Pons (tissue), 1 donor: ENCODE data around the gene TFPI.
"Not testable (repeated sequence)": the region's sequence is repeated elsewhere in the genome, so short reads cannot be mapped to it uniquely, and the experiment has no call there.

Experiments
- DNase-seq: peaks from one replicate; pipeline ENCODE4 v3.0.0-alpha.2; 2016; ENCODE audit warnings: low spot score

TFPI gene

DNA sequence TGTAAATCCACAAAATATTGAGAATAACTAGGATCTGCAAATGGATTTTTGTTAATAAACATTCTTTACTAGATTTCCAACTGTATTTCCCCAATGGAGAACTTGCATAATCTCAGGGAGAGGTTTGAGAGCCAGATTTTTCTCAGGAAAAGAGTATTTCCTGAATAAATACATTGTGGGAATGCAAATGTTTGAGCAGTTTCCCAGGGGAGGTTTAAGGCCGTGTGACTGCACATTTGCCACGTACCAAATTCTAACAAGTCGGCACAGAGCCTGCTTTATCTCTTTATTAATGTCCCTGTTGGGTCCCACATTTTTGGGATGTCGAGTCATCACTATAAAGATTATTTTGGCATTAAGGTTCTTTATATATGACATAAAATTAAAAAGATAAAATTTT lies 27.0 kb downstream of the TFPI start:
- no peak for DNase-seq

DNA sequence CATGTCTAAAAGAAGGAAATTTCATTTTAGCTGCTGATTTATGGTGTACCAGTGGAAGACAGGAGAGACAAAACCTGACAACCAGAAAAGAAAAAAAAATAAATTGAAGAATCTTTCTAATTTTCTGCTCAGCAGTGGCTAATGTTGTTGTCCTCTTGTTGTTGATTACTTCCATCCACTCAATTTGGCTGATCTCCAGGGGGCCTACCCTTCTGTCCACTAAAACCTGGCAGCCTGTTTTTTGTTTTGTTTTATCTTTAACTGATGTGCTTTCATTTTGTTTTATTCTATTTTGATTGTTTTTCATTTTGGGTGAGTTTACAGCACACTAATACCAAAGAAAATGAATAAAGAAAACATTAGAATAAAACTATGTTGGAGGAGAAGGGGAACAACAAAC lies 27.4 kb downstream of the TFPI start:
- DNase-seq: no peak

- DNase-seq: no peak
These were observed 28.9 kb downstream of the TFPI start for GRCh38 chr2:187525163-187525900.

DNA sequence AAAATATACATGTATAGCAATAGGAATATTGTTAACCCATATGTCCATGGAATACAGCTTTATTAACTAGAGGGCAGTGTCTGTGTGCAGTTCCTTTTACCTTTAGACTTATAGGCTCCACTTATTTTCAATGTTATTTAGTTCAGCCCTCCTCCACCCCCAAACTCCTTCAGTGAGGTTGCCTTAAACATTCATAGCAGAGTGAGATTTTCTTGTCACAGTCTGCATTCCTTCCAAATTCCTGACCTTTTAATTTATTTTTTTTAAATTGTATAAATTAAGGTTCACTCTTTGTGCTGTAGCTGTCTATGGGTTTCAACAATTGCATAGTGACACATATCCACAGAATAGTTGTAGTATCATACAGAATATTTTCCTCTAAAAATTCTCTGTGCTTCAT lies 30.9 kb downstream of the TFPI start:
- DNase-seq: no peak

DNA sequence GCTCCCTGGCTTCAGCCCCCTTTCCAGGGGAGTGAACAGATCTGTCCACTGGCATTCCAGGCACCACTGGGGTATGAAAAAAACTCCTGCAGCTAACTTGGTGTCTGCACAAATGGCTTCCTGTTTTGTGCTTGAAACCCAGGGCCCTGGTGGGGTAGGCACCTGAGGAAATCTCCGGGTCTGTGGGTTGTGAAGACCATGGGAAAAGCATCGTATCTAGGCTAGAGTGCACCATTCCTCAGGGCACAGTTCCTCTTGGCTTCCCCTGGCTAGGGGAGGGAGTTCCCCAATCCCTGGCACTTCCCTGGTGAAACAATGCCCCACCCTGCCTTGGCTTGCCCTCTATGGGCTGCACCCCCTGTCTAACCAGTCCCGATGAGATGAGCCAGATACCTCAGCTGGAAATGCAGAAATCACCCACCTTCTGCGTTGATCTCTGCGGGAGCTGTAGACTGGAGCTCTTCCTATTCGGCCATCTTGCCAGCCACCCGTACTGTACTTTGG lies 34.1 kb downstream of the TFPI start:
- no peak for DNase-seq

DNA sequence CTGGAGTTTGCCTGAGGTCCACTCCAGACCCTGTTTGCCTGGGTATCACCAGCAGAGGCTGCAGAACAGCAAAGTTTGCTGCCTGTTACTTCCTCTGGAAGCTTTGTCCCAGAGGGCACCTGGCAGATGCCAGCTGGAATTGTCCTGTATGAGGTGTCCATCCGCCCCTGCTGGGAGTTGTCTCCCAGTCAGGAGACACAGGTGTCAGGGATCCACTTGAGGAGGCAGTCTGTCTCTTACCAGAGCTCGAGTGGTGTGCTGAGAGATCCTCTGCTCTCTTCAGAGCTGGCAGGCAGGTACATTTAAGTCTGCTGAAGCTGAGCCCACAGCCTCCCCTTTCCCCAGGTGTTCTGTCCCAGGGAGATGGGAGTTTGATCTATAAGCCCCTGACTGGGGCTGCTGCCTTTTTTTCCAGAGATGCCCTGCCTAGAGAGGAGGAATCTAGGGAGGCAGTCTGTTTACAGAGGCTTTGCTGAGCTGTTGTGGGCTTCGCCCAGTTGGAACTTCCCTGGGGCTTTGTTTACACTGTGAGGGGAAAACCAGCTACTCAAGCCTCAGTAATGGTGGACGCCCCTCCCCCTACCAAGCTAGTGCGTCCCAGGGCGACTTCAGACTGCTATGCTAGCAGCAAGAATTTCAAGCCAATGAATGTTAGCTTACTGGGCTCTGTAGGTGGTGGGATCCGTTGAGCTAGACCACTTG lies 34.7 kb downstream of the TFPI start:
- DNase-seq: no peak

DNA sequence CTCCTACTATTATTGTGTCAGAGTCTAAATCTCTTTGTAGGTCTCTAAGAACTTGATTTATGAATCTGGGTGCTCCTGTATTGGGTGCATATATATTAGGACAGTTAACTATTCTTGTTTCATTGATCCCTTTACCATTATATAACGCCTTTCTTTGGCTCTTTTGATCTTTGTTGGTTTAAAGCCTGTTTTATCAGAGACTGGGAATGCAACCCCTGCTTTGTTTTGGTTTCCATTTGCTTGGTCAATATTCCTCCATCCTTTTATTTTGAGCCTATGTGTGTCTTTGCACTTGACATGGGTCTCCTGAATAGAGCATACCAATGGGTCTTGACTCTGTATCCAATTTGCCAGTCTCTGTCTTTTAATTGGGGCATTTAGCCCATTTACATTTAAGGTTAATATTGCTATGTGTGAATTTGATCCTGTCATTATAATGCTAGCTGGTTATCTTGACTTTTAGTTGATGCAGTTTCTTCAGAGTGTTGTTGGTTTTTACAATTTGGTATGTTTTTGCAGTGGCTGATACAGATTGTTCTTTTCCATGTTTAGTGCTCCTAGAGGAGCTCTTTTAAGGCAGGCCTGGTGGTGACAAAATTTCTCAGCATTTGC lies 36.4 kb downstream of the TFPI start:
- DNase-seq: not testable (repeated sequence)

- not testable (repeated sequence) for DNase-seq
These were observed 37.4 kb downstream of the TFPI start for GRCh38 chr2:187516630-187517510.

- DNase-seq: no peak
These were observed 39.3 kb downstream of the TFPI start for GRCh38 chr2:187514930-187515329.

DNA sequence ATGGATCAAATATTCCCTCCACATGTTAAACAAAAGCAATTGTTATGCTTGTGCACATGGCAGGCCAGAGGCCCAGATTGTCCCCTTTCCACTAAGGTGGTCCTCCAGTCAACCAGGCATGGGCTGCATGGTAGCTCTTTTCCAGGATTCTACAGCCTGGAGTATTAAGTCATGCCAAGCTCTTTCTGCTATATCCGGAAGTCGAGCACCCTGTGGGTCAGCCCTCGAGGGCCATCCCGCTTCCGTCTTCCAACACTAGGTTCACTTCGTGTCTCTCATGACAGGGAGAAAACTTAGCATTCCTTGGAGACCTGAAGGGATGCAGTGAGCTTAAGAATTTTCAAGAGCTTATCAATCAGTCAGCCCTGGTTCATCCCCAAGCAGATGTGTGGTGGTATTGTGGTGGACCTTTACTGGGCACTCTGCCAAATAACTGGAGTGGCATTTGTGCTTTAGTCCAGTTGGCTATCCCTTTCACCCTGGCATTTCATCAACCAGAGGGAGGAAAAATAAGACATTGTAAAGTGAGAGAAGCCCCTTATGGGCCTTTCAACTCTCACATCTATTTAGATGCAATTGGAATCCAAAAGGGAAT lies 39.9 kb downstream of the TFPI start:
- not testable (repeated sequence) for DNase-seq

DNA sequence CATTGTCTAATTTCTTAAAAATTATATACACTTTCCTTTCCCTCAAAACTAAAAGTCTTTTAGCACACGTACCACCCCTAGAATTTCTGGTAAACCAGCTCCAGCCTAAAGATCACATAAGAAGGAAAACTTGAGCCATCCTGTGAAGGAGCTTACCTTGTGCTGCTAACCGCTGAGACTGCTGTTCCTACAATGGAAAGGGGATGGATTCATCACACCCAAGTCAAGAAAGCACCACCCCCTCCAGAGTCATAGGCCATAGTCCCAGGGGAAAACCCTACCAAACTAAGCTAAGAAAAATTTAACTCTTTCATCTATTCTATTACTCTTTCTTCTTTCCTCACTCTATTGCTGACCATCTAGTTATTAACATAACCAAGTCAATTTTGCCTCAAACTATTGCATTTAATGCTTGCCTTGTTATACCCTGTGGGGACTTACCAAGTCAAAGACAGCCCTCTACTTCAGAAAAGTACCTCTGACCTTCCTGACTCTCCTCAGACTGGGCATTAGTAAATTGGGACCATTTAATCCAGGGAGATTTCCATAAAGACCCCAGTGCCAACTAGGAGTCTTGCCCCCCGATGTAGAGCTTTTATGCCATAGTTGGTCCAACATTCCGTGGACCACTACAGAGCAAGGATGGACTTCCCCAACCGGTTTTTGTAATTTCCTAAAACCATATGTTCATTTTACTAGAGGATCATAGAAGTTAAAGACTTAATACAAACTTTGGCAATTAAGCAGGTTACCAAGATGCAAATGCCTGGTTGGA lies 40.6 kb downstream of the TFPI start:
- not testable (repeated sequence) for DNase-seq

DNA sequence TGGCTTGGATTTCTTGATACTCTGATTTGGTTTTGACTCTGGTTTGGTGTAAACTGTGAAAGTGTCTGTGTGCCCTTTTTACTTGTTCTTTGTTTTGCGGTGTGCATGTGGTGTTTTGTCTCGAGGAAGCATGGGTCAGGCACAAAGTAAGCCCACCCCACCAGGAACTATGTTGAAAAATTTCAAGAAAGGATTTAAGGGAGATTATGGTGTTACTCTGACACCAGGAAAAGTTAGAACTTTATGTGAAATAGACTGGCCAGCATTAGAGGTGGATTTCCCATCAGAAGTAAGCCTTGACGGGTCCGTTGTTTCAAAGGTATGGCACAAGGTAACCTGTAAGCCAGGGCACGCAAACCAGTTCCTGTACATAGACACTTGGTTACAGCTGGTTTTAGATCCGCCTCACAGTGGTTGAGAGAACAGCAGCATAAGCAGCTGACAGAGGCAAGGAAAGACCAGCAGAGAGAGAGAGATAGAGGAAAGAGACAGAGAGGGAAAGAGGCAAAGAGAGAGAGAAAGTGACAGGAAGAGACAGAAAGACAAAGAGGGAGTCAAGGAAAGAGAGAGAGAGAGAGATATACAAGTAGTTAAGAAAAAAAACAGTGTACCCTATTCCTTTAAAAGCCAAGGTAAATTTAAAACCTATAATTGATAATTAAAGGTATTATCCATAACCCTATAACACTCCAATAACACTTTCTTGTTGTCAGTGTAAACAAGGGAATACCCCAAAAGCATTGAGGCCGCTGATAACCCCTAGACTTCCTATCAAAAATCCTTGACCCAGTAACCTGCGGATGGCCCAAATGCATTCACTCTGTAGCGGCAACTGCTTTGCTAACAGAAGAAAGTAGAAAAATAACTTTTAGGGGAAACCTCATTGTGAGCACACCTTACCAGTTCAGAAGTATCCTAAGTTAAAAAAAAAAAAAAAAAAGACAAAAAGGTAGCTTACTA lies 42.6 kb downstream of the TFPI start:
- DNase-seq: no peak

- DNase-seq: not testable (repeated sequence)
These were observed 43.5 kb downstream of the TFPI start for GRCh38 chr2:187510419-187511355.

DNA sequence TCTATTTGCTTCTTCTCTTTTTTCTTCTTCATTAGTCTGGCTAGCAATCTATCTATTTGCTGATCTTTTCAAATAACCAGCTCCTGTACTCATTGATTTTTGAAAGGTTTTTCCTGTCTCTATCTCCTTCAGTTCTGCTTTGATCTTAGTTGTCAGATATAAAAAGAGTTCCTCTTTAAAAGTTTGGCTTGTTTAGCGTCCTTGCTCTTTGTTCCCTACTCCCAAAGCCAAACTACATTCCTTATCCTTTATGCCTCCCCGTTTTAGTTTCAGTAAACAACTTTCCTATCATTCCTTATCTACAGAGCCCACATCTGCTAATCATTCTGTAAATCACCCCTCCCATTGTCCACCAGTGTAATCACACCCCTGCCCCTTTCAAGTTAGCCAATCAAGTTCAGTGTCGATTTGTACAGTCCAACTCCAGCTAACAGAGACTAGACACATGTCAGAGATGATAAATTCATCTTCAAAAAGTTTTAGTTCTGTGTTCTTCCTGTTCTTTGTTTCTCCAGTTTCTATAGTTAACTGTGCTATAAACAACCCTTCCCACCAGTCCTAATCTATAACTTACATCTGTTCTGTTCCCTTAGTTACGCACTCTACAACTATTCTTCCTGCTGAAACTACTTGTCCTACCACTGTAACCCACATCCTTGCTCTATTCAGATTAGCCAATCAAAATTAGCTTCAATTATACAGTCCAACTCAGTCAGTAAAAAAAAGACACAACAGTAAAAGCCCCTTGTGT lies 44.4 kb downstream of the TFPI start:
- DNase-seq: no peak

DNA sequence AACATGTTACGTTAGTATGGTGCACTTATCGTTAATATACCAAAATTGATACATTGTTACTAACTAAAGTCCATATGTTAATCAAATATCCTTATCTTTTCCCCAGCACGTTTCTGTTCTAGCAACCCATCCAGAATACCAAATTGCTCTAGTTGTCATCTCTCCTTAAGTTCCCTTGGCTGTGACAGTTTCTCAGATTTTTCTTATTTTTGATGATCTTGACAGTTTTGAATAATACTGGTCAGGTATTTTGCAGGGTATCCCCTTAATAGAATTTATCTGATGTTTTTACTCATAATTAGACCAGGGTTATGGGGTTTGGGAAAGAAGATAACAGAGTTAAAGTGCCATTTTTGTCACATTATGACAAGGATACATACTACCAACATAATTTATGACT lies 47.8 kb downstream of the TFPI start:
- no peak for DNase-seq

- DNase-seq: no peak
These were observed 49.1 kb downstream of the TFPI start for GRCh38 chr2:187505065-187505672.

GRCh38 chr2:187504312-187504921 lies 49.8 kb downstream of the TFPI start:
- no peak for DNase-seq
